A549 (cell line): ENCODE measurements around the gene VPS4A. TPM values are rescaled to one million over a fixed set of nuclear protein-coding genes. Genes with fewer than 3 reads are reported as not detected.

Source experiments
- ATAC-seq, 2 experiments: fragments of 200-7000 bp in 1 of 2; fragments of >200 bp in 1 of 2; cut with Nextera tagmentation in 1 of 2; cut with Tn5 transposase in 1 of 2; 3 replicates each; pipeline versions ENCODE4 v1.8.0 to v1.9.1; 2018 to 2020; ENCODE audit warnings: mild to moderate bottlenecking in 1 of 2, moderate library complexity in 1 of 2
- CTCF ChIA-PET: fragments of 300-600 bp; sonication (Branson Sonifier 250); formaldehyde crosslinking; extraction: SDS; loops from one replicate; lab custom pipeline; 2021; ENCODE audit warnings: antibody characterized with exemption, inconsistent platforms; lab: Yijun Ruan, JAX
- POLR2A ChIA-PET: fragments of 350-600 bp; formaldehyde crosslinking; extraction: SDS; loops from one replicate; lab custom pipeline; 2021; ENCODE audit warnings: antibody characterized with exemption, inconsistent platforms; lab: Yijun Ruan, JAX
- DNase-seq, 2 experiments: peaks; one replicate each; pipeline versions ENCODE4 v3.0.0 to v3.0.0-alpha.2; 2011 to 2016; ENCODE audit warnings: low read depth in 1 of 2, low spot score in 1 of 2
- FAIRE-seq: peaks from 2 replicates; lab custom pipeline; 2011; peaks lifted over from hg19 to GRCh38; lab: Jason Lieb, UNC
- H3K27ac ChIP-seq, 2 experiments: fragments of >200 bp; sonication (Bioruptor Twin); formaldehyde crosslinking; 3 replicates each; pipeline ENCODE4 v1.5.1; 2016 to 2017
- H3K4me1 ChIP-seq: fragments of >200 bp; sonication (Bioruptor Twin); formaldehyde crosslinking; 3 replicates; pipeline ENCODE4 v1.6.1; 2016
- H3K4me2 ChIP-seq: fragments of >200 bp; sonication (Bioruptor Twin); formaldehyde crosslinking; 3 replicates; pipeline ENCODE4 v1.6.1; 2016
- H3K4me3 ChIP-seq: fragments of >200 bp; sonication (Bioruptor Twin); formaldehyde crosslinking; 3 replicates; pipeline ENCODE4 v1.5.1; 2016
- H3K9me3 ChIP-seq: fragments of >200 bp; sonication (Bioruptor Twin); formaldehyde crosslinking; 3 replicates; pipeline ENCODE4 v1.6.1; 2016
- CHD4 ChIP-seq: fragments of 200-600 bp; sonication (generic); IDR thresholded peaks from 2 replicates; pipeline ENCODE4 v1.6.1; 2016; ENCODE audit warnings: antibody characterized with exemption, mild to moderate bottlenecking, borderline replicate concordance
- FOXS1 ChIP-seq: fragments of 250-450 bp; sonication (Bioruptor Pico); IDR thresholded peaks from 2 replicates; pipeline ENCODE4 v1.5.0; 2020; ENCODE audit warnings: mild to moderate bottlenecking, moderate library complexity
- HDAC2 ChIP-seq: fragments of 200-600 bp; sonication (generic); IDR thresholded peaks from 2 replicates; pipeline ENCODE4 v1.6.1; 2016
- HEYL ChIP-seq: fragments of 250-450 bp; sonication (Bioruptor Pico); IDR thresholded peaks from 2 replicates; pipeline ENCODE4 v1.8.0; 2021; ENCODE audit warnings: mild to moderate bottlenecking, moderate library complexity
- HOXB13 ChIP-seq: fragments of 250-450 bp; sonication (Bioruptor Pico); IDR thresholded peaks from 2 replicates; pipeline ENCODE4 v1.5.0; 2020; ENCODE audit warnings: low read depth, mild to moderate bottlenecking, moderate library complexity
- KDM1A ChIP-seq: fragments of 200-600 bp; sonication (generic); IDR thresholded peaks from 2 replicates; pipeline ENCODE4 v1.6.1; 2016; ENCODE audit warnings: low read depth, mild to moderate bottlenecking
- MAFK ChIP-seq: fragments of 450-650 bp; IDR thresholded peaks from 2 replicates; pipeline ENCODE4 v1.6.1; 2014; ENCODE audit not compliant: partially characterized antibody
- MAZ ChIP-seq: fragments of 150-350 bp; IDR thresholded peaks from 2 replicates; pipeline ENCODE4 v1.6.1; 2014; ENCODE audit warnings: antibody characterized with exemption, low read depth, low read length, borderline replicate concordance
- MYC ChIP-seq: IDR thresholded peaks from 2 replicates; pipeline ENCODE4 v1.6.1; 2012; ENCODE audit warnings: mild to moderate bottlenecking, inconsistent platforms, low read length, improper control_type of control experiment, borderline replicate concordance
- NPAS2 ChIP-seq: fragments of 250-450 bp; sonication (Bioruptor Pico); IDR thresholded peaks from 2 replicates; pipeline ENCODE4 v1.8.0; 2022; ENCODE audit warnings: mild to moderate bottlenecking, moderate library complexity, borderline replicate concordance
- RARB ChIP-seq: fragments of 250-450 bp; sonication (Bioruptor Pico); IDR thresholded peaks from 2 replicates; pipeline ENCODE4 v1.8.0; 2021; ENCODE audit warnings: mild to moderate bottlenecking, moderate library complexity
- RCOR1 ChIP-seq: fragments of 150-350 bp; IDR thresholded peaks from 2 replicates; pipeline ENCODE4 v1.6.1; 2014; ENCODE audit warnings: antibody characterized with exemption, low read length, low read depth
- RNF2 ChIP-seq: fragments of 200-600 bp; sonication (generic); IDR thresholded peaks from 2 replicates; pipeline ENCODE4 v1.6.1; 2016; ENCODE audit warnings: low read depth, mild to moderate bottlenecking, antibody characterized with exemption, moderate library complexity, borderline replicate concordance
- WGBS: methylation state at CpG from one replicate; pipeline ENCODE4 v1.1.6; 2017; ENCODE audit errors: missing lambda C conversion rate; 5-methylcytosine and 5-hydroxymethylcytosine counted together
- polyA plus RNA-seq, 4 experiments: library from polyadenylated mRNA; depleted of rRNA in 3 of 4; stranded (reverse); fragments of >200 nt; fragmentation: RNase III in 1 of 4; extraction: RNeasy Plus Mini Kit Qiagen cat#74134 plus additional on column Dnase treatment in 1 of 4; gene quantifications; 2 replicates in 3 of 4; 3 replicates in 1 of 4; pipeline ENCODE4 v1.2.3, GENCODE V29; 2011 to 2017
- TF ChIP-seq, protein P1 (sequence below): fragments of 250-450 bp; sonication (Bioruptor Pico); IDR thresholded peaks from 2 replicates; pipeline ENCODE4 v1.5.0; 2021; ENCODE audit warnings: mild to moderate bottlenecking, moderate library complexity, borderline replicate concordance
- TF ChIP-seq, protein P2 (sequence below): fragments of >200 bp; sonication (Bioruptor Twin); formaldehyde crosslinking; IDR thresholded peaks from 2 replicates; pipeline ENCODE4 v1.6.1; 2016
- TF ChIP-seq, protein P3 (sequence below): fragments of >200 bp; sonication (Bioruptor Twin); formaldehyde crosslinking; IDR thresholded peaks from 3 replicates; pipeline ENCODE4 v1.5.1; 2016
- TF ChIP-seq, protein P4 (sequence below): IDR thresholded peaks from 2 replicates; pipeline ENCODE4 v1.6.1; 2012; ENCODE audit warnings: low read depth, borderline replicate concordance
- TF ChIP-seq, protein P5 (sequence below): IDR thresholded peaks from 2 replicates; pipeline ENCODE4 v1.6.1; 2012
- TF ChIP-seq, protein P6 (sequence below): fragments of >200 bp; sonication (Bioruptor Twin); formaldehyde crosslinking; IDR thresholded peaks from 3 replicates; pipeline ENCODE4 v1.6.1; 2016
- TF ChIP-seq, protein P7 (sequence below): IDR thresholded peaks from 2 replicates; pipeline ENCODE4 v1.6.1; 2012
- TF ChIP-seq, protein P8 (sequence below): fragments of 150-350 bp; IDR thresholded peaks from 2 replicates; pipeline ENCODE4 v1.6.1; 2014; ENCODE audit warnings: low read depth, mild to moderate bottlenecking, low read length

Gene VPS4A
- polyA plus RNA-seq, 2 of the 4 experiments (the other 2 are of a cell fraction), result 12.9 to 28.1 TPM

DNA sequence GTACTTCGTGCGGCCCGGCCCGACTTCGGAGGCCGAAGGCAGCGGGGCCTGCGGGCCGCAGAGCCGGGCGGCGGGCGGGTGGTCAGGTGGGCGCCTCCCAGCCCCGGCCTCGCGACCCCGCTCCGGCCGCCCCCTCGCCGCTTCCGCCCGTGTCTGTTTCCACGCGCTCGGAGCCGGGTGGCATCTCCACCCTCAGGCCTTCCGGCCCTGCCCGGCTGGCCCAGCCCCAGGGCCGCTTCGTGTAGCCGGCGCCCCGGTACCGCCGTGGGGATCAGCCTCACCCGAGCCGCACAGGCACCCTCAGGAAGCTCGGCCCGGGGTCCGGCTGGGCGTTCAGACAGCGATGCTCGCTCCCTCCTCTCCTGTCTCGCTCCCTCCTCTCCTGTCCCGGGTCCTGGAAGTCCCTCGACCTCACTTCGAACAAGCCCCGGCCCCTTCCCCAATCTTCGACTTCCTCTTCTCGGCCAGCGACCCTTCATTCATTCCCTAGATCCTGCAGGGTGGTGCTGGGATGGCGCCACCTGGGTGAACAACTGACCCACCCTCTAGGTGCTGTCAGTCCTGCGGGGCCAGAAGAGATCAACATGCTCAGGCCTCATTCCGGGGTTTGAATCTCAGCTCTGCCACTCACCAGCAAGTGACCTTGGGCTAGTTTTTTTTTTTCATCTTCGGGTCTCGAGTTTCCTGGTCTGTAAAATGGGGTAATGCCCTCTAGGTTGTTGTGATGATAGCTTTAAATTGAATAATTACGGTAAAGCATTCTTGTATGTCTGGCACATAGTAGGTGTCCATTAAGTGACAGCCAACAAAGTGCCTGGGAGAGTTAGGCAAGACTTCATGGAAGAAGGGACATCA is 610 bp downstream of the VPS4A start (continued):
- TF ChIP-seq, protein P1, sequence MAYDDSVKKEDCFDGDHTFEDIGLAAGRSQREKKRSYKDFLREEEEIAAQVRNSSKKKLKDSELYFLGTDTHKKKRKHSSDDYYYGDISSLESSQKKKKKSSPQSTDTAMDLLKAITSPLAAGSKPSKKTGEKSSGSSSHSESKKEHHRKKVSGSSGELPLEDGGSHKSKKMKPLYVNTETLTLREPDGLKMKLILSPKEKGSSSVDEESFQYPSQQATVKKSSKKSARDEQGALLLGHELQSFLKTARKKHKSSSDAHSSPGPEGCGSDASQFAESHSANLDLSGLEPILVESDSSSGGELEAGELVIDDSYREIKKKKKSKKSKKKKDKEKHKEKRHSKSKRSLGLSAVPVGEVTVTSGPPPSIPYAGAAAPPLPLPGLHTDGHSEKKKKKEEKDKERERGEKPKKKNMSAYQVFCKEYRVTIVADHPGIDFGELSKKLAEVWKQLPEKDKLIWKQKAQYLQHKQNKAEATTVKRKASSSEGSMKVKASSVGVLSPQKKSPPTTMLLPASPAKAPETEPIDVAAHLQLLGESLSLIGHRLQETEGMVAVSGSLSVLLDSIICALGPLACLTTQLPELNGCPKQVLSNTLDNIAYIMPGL, result no peak
- TF ChIP-seq, protein P2, sequence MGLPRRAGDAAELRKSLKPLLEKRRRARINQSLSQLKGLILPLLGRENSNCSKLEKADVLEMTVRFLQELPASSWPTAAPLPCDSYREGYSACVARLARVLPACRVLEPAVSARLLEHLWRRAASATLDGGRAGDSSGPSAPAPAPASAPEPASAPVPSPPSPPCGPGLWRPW, result no peak
- TF ChIP-seq MYC, result no peak
- no peak for TF ChIP-seq RCOR1
- TF ChIP-seq HEYL (CRISPR knock-in tag), result no peak
- TF ChIP-seq, protein P3, sequence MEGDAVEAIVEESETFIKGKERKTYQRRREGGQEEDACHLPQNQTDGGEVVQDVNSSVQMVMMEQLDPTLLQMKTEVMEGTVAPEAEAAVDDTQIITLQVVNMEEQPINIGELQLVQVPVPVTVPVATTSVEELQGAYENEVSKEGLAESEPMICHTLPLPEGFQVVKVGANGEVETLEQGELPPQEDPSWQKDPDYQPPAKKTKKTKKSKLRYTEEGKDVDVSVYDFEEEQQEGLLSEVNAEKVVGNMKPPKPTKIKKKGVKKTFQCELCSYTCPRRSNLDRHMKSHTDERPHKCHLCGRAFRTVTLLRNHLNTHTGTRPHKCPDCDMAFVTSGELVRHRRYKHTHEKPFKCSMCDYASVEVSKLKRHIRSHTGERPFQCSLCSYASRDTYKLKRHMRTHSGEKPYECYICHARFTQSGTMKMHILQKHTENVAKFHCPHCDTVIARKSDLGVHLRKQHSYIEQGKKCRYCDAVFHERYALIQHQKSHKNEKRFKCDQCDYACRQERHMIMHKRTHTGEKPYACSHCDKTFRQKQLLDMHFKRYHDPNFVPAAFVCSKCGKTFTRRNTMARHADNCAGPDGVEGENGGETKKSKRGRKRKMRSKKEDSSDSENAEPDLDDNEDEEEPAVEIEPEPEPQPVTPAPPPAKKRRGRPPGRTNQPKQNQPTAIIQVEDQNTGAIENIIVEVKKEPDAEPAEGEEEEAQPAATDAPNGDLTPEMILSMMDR, result no peak
- no peak for TF ChIP-seq MAFK
- TF ChIP-seq HOXB13 (CRISPR knock-in tag), result no peak
- TF ChIP-seq, protein P4, sequence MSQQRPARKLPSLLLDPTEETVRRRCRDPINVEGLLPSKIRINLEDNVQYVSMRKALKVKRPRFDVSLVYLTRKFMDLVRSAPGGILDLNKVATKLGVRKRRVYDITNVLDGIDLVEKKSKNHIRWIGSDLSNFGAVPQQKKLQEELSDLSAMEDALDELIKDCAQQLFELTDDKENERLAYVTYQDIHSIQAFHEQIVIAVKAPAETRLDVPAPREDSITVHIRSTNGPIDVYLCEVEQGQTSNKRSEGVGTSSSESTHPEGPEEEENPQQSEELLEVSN, result no peak
- no peak for TF ChIP-seq KDM1A
- TF ChIP-seq, protein P5, sequence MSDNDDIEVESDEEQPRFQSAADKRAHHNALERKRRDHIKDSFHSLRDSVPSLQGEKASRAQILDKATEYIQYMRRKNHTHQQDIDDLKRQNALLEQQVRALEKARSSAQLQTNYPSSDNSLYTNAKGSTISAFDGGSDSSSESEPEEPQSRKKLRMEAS, result 0 out of 2 replicates have a peak, but pooled peaks have one; percentile 2
- TF ChIP-seq RNF2, result no peak
- no peak for TF ChIP-seq FOXS1 (CRISPR knock-in tag)
- TF ChIP-seq, protein P6, sequence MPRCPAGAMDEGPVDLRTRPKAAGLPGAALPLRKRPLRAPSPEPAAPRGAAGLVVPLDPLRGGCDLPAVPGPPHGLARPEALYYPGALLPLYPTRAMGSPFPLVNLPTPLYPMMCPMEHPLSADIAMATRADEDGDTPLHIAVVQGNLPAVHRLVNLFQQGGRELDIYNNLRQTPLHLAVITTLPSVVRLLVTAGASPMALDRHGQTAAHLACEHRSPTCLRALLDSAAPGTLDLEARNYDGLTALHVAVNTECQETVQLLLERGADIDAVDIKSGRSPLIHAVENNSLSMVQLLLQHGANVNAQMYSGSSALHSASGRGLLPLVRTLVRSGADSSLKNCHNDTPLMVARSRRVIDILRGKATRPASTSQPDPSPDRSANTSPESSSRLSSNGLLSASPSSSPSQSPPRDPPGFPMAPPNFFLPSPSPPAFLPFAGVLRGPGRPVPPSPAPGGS, result no peak; the same call in 2 of the 3 replicates

DNA sequence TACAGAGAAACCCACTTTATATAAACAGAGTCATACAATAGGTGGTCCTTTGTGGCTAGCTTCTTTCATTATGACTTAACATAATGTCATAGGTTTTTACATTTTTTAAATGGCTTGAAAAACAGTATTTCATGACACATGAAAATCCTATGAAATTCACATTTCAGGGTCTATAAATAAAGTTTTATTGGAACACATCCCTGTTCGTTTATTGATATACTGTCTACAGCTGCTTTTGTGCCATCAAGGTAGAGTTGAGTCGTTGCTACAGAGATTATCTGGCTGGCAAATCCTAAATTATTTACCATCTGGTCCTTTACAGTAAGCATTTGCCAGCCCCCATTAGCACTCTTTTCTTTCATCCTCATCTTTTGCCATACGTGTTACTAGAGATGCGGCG is 2.3 kb downstream of the VPS4A start:
- DNase-seq, result no peak
- WGBS, result 85% methylated on average over 5 of the region's 5 CpGs
- ChIA-PET POLR2A (no interaction called here), CTCF (interaction anchor here (1.2 to 3.8 kb wide), 2 partner anchors 11 to 25 kb away, joined by 6 to 31 read pairs; no protein-coding TSS in a partner anchor)
- ATAC-seq, result no peak
- H3K4me2 ChIP-seq, result no peak overlapping the region
- H3K4me3 ChIP-seq, result no peak overlapping the region
- H3K27ac ChIP-seq, result no peak overlapping the region
- H3K9me3 ChIP-seq, result no peaks in the 10 kb centered on the region
- FAIRE-seq, result no peak
- TF ChIP-seq, protein P7, sequence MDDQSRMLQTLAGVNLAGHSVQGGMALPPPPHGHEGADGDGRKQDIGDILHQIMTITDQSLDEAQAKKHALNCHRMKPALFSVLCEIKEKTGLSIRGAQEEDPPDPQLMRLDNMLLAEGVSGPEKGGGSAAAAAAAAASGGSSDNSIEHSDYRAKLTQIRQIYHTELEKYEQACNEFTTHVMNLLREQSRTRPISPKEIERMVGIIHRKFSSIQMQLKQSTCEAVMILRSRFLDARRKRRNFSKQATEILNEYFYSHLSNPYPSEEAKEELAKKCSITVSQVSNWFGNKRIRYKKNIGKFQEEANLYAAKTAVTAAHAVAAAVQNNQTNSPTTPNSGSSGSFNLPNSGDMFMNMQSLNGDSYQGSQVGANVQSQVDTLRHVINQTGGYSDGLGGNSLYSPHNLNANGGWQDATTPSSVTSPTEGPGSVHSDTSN, result no peak
- TF ChIP-seq MAFK (no peak), RCOR1 (no peak), NPAS2 (CRISPR knock-in tag) (no peak), FOXS1 (CRISPR knock-in tag) (no peak), CHD4 (no peak), MAZ (no peak), KDM1A (no peak), RARB (no peak), HDAC2 (no peak)
- TF ChIP-seq, protein P8, sequence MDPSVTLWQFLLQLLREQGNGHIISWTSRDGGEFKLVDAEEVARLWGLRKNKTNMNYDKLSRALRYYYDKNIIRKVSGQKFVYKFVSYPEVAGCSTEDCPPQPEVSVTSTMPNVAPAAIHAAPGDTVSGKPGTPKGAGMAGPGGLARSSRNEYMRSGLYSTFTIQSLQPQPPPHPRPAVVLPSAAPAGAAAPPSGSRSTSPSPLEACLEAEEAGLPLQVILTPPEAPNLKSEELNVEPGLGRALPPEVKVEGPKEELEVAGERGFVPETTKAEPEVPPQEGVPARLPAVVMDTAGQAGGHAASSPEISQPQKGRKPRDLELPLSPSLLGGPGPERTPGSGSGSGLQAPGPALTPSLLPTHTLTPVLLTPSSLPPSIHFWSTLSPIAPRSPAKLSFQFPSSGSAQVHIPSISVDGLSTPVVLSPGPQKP, result no peak
- peaks cover 13% of the 10 kb centered on the region; the same call in 2 of the 3 replicates for H3K4me1 ChIP-seq
